HG03066 (cell line): ENCODE measurements around the gene GPR84.
"Not testable (repeated sequence)": the region's sequence is repeated elsewhere in the genome, so short reads cannot be mapped to it uniquely, and the experiment has no call there.

Experiments
- ATAC-seq: cut with Tn5 transposase; IDR thresholded peaks from one replicate; pipeline ENCODE4 v1.9.1; 2021; ENCODE audit warnings: low read depth; ENCODE audit not compliant: unreplicated experiment

Gene GPR84

DNA sequence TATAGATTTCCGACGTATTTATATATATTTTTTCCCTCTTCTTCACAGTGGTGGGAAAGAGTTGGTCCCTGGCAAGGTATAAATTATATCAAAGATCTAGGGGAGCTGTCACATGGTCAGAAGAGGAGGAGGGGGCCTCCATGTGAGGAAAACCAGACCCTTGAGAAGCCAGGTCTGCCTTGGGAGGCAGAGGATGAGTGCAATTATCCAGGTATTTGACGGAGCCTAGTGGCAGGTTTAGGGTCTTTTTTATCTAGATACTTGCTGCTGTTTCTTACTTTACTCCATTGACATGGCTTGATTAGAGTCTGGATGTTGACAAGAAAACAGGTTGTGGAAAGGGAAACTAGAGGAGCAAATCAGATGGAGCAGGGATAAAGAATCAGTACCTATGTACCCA lies 33.8 kb downstream of the GPR84 start:
- no peak for ATAC-seq

GRCh38 chr12:54329759-54330158 lies 34.5 kb downstream of the GPR84 start:
- ATAC-seq, result no peak

DNA sequence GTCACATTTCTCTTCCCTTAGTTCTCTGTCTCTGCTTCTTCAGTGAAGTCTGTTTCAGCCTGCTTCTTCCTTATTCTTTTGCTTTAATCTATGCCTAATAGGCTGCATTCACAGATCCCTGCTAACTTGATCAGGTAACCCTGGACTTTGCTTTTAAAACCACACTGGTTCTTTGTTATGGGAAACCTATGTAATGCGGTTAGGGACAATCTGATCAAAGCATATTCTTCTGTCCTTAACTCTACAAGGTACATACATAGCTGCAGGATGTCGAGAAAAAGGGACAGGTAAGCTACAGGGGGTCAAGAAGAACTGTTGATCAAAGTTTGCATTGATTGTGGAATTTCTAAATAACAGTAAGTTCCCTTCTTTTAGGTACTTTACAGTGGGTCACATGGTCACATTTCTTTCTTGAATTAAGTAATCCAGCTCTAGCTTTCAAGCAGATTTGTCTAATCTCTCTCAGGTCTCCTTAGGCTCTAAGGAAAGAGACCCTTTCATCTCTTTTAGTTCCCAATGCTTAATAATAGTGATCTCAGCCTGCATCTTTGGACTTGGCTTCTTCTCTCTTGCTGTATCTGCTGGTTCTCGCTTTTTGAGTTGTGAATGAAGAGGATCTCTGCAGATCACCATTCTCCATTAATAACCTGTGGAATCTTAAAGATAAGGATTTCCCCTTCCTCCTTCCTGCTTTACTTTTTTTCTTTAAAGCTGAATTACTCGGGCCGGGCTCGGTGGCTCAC lies 35.5 kb downstream of the GPR84 start:
- ATAC-seq, result no peak

GRCh38 chr12:54325442-54326109 lies 38.7 kb downstream of the GPR84 start:
- ATAC-seq, result not testable (repeated sequence)

GRCh38 chr12:54324617-54325441 lies 39.5 kb downstream of the GPR84 start, which contains the start of gene COPZ1:
Gene COPZ1 (plus strand): TSS chr12:54325131. CDS start chr12:54325164, 33 bp downstream.
- peak; percentile 99 for ATAC-seq

DNA sequence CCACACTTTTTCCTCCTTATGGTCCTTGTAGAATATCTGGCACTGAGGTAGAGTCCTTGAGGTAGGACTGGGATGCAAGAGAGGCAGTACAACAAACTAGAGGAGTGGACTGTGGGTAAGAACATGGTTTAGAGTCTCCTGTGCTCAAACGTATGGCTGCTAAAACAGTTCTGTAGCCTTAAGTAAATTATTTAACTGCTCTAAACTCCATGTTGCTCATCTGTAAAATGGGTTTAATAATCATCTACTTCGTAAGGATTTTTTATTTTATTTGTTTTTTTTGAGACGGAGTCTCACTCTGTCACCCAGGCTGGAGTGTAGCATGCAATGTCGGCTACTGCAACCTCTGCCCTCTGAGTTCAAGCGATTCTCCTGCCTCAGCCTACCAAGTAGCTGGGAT lies 42.9 kb downstream of the GPR84 start:
- ATAC-seq, result no peak
